ENCODE data around the gene GALNT1.

DNA sequence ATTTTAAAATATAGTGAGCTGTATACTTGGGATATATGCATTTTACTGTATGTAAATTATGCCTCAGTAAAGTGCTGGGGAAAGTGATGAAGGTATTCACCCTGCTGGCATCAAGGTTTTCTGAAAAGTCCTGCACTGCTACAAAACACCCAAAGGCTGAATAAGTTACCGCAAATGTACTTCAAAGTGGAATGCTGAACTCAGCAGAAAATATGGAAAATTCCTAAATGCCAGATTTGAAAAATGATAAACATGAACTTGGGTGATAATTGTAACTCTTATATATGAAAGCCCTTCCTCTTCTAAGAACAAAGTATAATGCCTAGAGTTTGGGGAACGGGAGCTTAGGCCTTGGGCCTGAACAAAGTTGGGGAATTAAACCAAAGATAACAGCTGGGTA is 133.0 kb downstream of the GALNT1 start:
- no peak for TF ChIP-seq POLR2AphosphoS5 (IDR thresholded peaks at IDR 0.05; ENCODE audit: low read depth, low read length)
- no peak for TF ChIP-seq POLR2A (IDR thresholded peaks at IDR 0.05; ENCODE audit: low read depth, low read length)

All from GM12891 (cell line).